HEK293 (cell line): ENCODE data around the gene NPAS2.

Experiments
- CTCF ChIA-PET: fragments of 350-600 bp; formaldehyde crosslinking; extraction: SDS; loops from one replicate; lab custom pipeline; 2021; ENCODE audit warnings: antibody characterized with exemption; lab: Yijun Ruan, JAX
- POLR2A ChIA-PET: fragments of 300-600 bp; formaldehyde crosslinking; extraction: SDS; loops from one replicate; lab custom pipeline; 2020; ENCODE audit warnings: antibody characterized with exemption, inconsistent platforms; lab: Yijun Ruan, JAX
- H3K27ac ChIP-seq: fragments of 200-500 bp; sonication (Bioruptor generic); 2 replicates; pipeline ENCODE4 v1.5.1; 2014; ENCODE audit warnings: low read depth, low read length, control low read depth, inconsistent platforms; ENCODE audit errors: extremely low read depth
- H3K36me3 ChIP-seq, 2 experiments: fragments of 200-500 bp in 1 of 2; sonication (Bioruptor generic) in 1 of 2; 1 replicate in 1 of 2; 2 replicates in 1 of 2; pipeline ENCODE4 v1.5.1; 2014 to 2017; ENCODE audit warnings: inconsistent platforms in 2 of 2, low read length in 2 of 2; ENCODE audit not compliant: control insufficient read depth in 2 of 2, insufficient read depth in 1 of 2
- H3K4me1 ChIP-seq: fragments of 200-500 bp; sonication (Bioruptor generic); 2 replicates; pipeline ENCODE4 v1.5.1; 2014; ENCODE audit warnings: mild to moderate bottlenecking, low read length, inconsistent platforms; ENCODE audit not compliant: control insufficient read depth, insufficient read depth
- H3K4me3 ChIP-seq: 2 replicates; pipeline ENCODE4 v1.5.1; 2011; ENCODE audit warnings: low read depth, mild to moderate bottlenecking, control low read depth, low read length, moderate library complexity
- H3K9me3 ChIP-seq: fragments of 200-500 bp; sonication (Bioruptor generic); 2 replicates; pipeline ENCODE4 v1.5.1; 2014; ENCODE audit warnings: low read depth, low read length, inconsistent platforms; ENCODE audit not compliant: control insufficient read depth, insufficient read depth
- GLIS1 ChIP-seq: fragments of 450-650 bp; formaldehyde crosslinking; IDR thresholded peaks from 2 replicates; pipeline ENCODE4 v1.5.1; 2016; ENCODE audit warnings: missing biosample characterization, missing genetic modification characterization
- HIC1 ChIP-seq: fragments of 450-650 bp; formaldehyde crosslinking; IDR thresholded peaks from 2 replicates; pipeline ENCODE4 v1.5.1; 2016; ENCODE audit warnings: missing biosample characterization, missing genetic modification characterization
- HOXC10 ChIP-seq: sonication (generic); formaldehyde crosslinking; IDR thresholded peaks from 2 replicates; pipeline ENCODE4 v1.8.1; 2023; ENCODE audit warnings: mild to moderate bottlenecking, missing genetic modification reagents
- PATZ1 ChIP-seq: fragments of 450-650 bp; formaldehyde crosslinking; IDR thresholded peaks from 2 replicates; pipeline ENCODE4 v1.5.1; 2016; ENCODE audit warnings: missing biosample characterization, missing genetic modification characterization
- YY2 ChIP-seq: fragments of 450-650 bp; formaldehyde crosslinking; IDR thresholded peaks from 2 replicates; pipeline ENCODE4 v1.5.1; 2016; ENCODE audit warnings: missing biosample characterization, missing genetic modification characterization
- ZNF18 ChIP-seq: fragments of 450-650 bp; formaldehyde crosslinking; IDR thresholded peaks from 2 replicates; pipeline ENCODE4 v1.5.1; 2016; ENCODE audit warnings: missing biosample characterization, missing genetic modification characterization
- ZNF26 ChIP-seq: fragments of 450-650 bp; formaldehyde crosslinking; IDR thresholded peaks from 2 replicates; pipeline ENCODE4 v1.5.1; 2016; ENCODE audit warnings: missing biosample characterization, missing genetic modification characterization
- ZNF335 ChIP-seq: fragments of 450-650 bp; formaldehyde crosslinking; conservative IDR thresholded peaks from 2 replicates; pipeline ENCODE4 v1.5.1; 2016; ENCODE audit warnings: missing biosample characterization, missing genetic modification characterization
- ZNF366 ChIP-seq: fragments of 450-650 bp; formaldehyde crosslinking; conservative IDR thresholded peaks from 2 replicates; pipeline ENCODE4 v1.5.1; 2016; ENCODE audit warnings: missing biosample characterization, missing genetic modification characterization
- ZNF658 ChIP-seq: fragments of 450-650 bp; formaldehyde crosslinking; IDR thresholded peaks from 2 replicates; pipeline ENCODE4; 2016; ENCODE audit warnings: missing biosample characterization, missing genetic modification characterization
- ZSCAN5A ChIP-seq: fragments of 450-650 bp; formaldehyde crosslinking; IDR thresholded peaks from 2 replicates; pipeline ENCODE4 v1.5.1; 2016; ENCODE audit warnings: missing biosample characterization, missing genetic modification characterization

NPAS2 gene

GRCh38 chr2:100817388-100817985, 2.5 kb upstream of the NPAS2 start:
- Histone ChIP-seq H3K27ac (no peak overlapping the region), H3K4me1 (peaks cover 4% of the 10 kb centered on the region; the same call in 1 of the 2 replicates), H3K36me3 (no peaks in the 10 kb centered on the region), H3K4me3 (no peak overlapping the region), H3K9me3 (no peaks in the 10 kb centered on the region)
- CTCF ChIA-PET, result interaction anchor here (0.6 to 1.6 kb wide), 4 partner anchors 11 to 87 kb away, joined by 3 to 8 read pairs (median 4); no protein-coding TSS in a partner anchor
- TF ChIP-seq ZNF366, result no peak
- no peak for TF ChIP-seq ZNF26 (tag by site-specific recombination)
- no peak for TF ChIP-seq YY2 (tag by site-specific recombination)
- TF ChIP-seq HIC1 (tag by site-specific recombination), result no peak
- TF ChIP-seq ZSCAN5A, result no peak
- no peak for TF ChIP-seq HOXC10
- TF ChIP-seq ZNF658 (tag by site-specific recombination), result no peak
- no peak for TF ChIP-seq ZNF18 (tag by site-specific recombination)
- POLR2A ChIA-PET, result no interaction called here

GRCh38 chr2:100818003-100818605, 1.8 kb upstream of the NPAS2 start:
- peaks cover 4% of the 10 kb centered on the region; the same call in 1 of the 2 replicates for H3K4me1 ChIP-seq
- H3K9me3 ChIP-seq, result no peaks in the 10 kb centered on the region
- ChIA-PET CTCF (interaction anchor here (0.6 to 1.6 kb wide), 5 partner anchors 10 to 88 kb away, joined by 3 to 8 read pairs (median 4); no protein-coding TSS in a partner anchor), POLR2A (interaction anchor here (1.4 kb wide), 1 partner anchor 184 kb away, joined by 4 read pairs; the partner anchor contains the start of gene RPL31)
- H3K27ac ChIP-seq, result no peak overlapping the region
- TF ChIP-seq ZNF335 (tag by site-specific recombination) (peak; percentile 18; the same call in 1 of the 2 replicates), ZNF658 (tag by site-specific recombination) (no peak), GLIS1 (tag by site-specific recombination) (peak; percentile 56), PATZ1 (tag by site-specific recombination) (0 out of 2 replicates have a peak, but pooled peaks have one; percentile 45)
- no peak overlapping the region for H3K4me3 ChIP-seq
- no peaks in the 10 kb centered on the region for H3K36me3 ChIP-seq
